ENCODE data around the gene IRF2. TPM values are rescaled to one million over a fixed set of nuclear protein-coding genes. Genes with fewer than 3 reads are reported as not detected.
A peak's percentile ranks its signal among the peaks of the same experiment; 100 is the strongest.

The IRF2 gene
- total RNA-seq, 2 donors from 2014 or later: 17.3 to 24.6 TPM

DNA sequence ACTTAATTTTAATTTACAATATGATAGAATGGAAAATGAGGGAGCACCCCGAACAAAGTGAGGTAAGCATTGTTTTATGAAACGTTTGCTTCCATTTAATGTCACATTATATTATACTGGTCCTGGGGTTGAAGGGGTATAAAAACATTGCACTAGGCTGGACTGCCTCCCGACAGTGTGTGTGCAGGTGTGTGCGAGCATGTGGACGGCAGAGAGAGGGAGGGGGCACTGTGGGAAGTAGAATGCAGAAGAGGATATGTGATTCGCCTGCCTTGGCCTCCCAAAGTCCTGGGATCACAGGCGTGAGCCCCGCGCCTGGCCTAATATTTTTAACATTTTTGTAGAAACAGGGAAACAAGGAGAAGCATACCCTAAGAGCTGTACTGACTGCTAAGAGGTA lies 36.0 kb downstream of the IRF2 start:
- peaks cover 2% of the 10 kb centered on the region for H3K4me1 ChIP-seq (ENCODE audit: control insufficient read depth, insufficient read depth, low read length)
- TF ChIP-seq, protein P1, sequence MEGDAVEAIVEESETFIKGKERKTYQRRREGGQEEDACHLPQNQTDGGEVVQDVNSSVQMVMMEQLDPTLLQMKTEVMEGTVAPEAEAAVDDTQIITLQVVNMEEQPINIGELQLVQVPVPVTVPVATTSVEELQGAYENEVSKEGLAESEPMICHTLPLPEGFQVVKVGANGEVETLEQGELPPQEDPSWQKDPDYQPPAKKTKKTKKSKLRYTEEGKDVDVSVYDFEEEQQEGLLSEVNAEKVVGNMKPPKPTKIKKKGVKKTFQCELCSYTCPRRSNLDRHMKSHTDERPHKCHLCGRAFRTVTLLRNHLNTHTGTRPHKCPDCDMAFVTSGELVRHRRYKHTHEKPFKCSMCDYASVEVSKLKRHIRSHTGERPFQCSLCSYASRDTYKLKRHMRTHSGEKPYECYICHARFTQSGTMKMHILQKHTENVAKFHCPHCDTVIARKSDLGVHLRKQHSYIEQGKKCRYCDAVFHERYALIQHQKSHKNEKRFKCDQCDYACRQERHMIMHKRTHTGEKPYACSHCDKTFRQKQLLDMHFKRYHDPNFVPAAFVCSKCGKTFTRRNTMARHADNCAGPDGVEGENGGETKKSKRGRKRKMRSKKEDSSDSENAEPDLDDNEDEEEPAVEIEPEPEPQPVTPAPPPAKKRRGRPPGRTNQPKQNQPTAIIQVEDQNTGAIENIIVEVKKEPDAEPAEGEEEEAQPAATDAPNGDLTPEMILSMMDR (conservative IDR thresholded peaks at IDR 0.05): no peak
- peak overlapping the region; percentile 36 for H3K27ac Mint-ChIP-seq

DNA sequence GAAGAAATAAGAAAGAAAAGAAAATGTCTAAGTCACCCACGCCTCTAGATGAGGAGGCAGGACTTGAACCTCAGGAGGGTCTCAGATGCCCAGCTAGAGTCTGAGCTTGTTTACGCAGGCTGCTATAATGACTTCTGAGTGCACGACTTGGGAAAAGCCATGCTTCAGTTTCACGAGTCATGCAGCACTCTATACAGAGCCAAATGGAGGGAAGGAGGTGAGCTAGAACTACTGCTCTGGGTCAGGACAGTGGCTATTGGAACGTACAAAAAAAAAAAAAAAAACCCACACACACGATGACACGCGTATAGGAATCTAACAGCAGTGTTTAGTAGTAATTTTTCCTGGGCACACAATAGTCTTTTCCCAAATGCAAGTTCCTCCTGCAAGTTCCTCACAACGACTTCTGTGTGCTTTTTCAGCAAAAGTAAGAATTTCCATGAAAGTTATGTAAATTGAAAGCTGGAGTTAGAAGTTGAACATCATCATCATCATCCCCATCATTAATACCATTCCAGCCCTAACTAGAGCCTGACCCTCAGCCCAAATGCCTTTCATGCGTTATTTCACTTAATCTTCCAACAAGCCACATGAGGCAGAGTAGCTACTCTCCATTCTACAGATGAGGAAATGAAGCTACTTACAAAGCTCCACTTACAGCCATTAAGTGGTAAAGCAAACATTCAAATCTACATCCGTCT lies 36.6 kb downstream of the IRF2 start:
- H3K27ac Mint-ChIP-seq: peak overlapping the region; percentile 79
- no peak overlapping the region for H3K4me3 Mint-ChIP-seq
- no peak for DNase-seq
- Histone ChIP-seq H3K9ac (ENCODE audit: extremely low read depth, low read length, poor library complexity, severe bottlenecking) (no peak overlapping the region), H3K4me1 (ENCODE audit: control insufficient read depth, insufficient read depth, low read length) (peaks cover 2% of the 10 kb centered on the region), H3K36me3 (ENCODE audit: control insufficient read depth, insufficient read depth, low read length) (no peaks in the 10 kb centered on the region), H3K9me3 (ENCODE audit: control insufficient read depth, low read length) (no peaks in the 10 kb centered on the region), H3K4me3 (ENCODE audit: low read length) (no peak overlapping the region), H3K27ac (ENCODE audit: low read depth, low read length) (no peak overlapping the region), H3K27me3 (ENCODE audit: control insufficient read depth, insufficient read depth, low read length, poor library complexity, severe bottlenecking) (no peaks in the 10 kb centered on the region)
- H3K9me3 Mint-ChIP-seq: no peaks in the 10 kb centered on the region
- WGBS, 2 experiments (ENCODE audit: insufficient coverage in 1 of 2, insufficient read length in 1 of 2): 77 to 89% methylated on average over 5 to 10 of the region's 11 CpGs
- TF ChIP-seq, protein P1 (conservative IDR thresholded peaks at IDR 0.05): no peak
- H3K27me3 Mint-ChIP-seq (ENCODE audit: insufficient read depth): no peaks in the 10 kb centered on the region
- no peaks in the 10 kb centered on the region for H3K36me3 Mint-ChIP-seq (ENCODE audit: low read depth)
- peaks cover 44% of the 10 kb centered on the region for H3K4me1 Mint-ChIP-seq

More for the DNA sequence above, 36.0 kb downstream of the IRF2 start:
- Histone ChIP-seq H3K27me3 (ENCODE audit: control insufficient read depth, insufficient read depth, low read length, poor library complexity, severe bottlenecking) (no peaks in the 10 kb centered on the region), H3K9ac (ENCODE audit: extremely low read depth, low read length, poor library complexity, severe bottlenecking) (no peak overlapping the region), H3K27ac (ENCODE audit: low read depth, low read length) (no peak overlapping the region), H3K9me3 (ENCODE audit: control insufficient read depth, low read length) (no peaks in the 10 kb centered on the region), H3K4me3 (ENCODE audit: low read length) (no peak overlapping the region), H3K36me3 (ENCODE audit: control insufficient read depth, insufficient read depth, low read length) (no peaks in the 10 kb centered on the region)
- Mint-ChIP-seq H3K4me1 (peaks cover 49% of the 10 kb centered on the region), H3K9me3 (no peaks in the 10 kb centered on the region), H3K36me3 (ENCODE audit: low read depth) (no peaks in the 10 kb centered on the region), H3K27me3 (ENCODE audit: insufficient read depth) (no peaks in the 10 kb centered on the region), H3K4me3 (no peak overlapping the region)
- WGBS, 2 experiments (ENCODE audit: insufficient coverage in 1 of 2, insufficient read length in 1 of 2): 91% methylated on average over 6 to 9 of the region's 9 CpGs
- DNase-seq: no peak

DNA sequence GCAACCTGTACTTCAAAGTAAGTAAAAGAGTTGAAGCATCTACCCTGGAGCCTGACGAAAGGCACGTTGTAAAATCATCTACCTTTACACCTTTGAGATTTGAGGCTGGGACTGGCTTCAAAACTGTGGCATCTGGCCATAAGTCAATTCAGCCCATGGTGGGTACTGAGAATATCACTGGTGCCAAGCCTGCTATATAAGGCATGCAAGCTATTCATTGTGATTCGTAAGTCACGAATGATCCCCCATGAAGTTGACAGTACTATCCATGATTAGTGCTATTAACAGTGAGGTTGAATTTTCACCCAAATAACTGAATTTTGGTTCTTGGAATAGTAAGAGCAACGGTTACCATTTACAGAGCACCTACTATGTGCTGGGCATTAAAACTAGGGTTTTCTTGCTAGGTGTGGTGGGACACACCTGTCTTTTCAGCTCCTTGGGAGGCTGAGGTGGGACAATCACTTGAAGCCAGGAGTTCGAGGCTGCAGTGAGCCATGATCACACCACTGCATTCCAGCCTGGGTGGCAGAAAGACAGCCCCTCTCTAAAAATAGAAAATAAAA lies 39.8 kb downstream of the IRF2 start:
- Histone ChIP-seq H3K9ac (ENCODE audit: extremely low read depth, low read length, poor library complexity, severe bottlenecking) (no peak overlapping the region), H3K27me3 (ENCODE audit: control insufficient read depth, insufficient read depth, low read length, poor library complexity, severe bottlenecking) (no peaks in the 10 kb centered on the region), H3K9me3 (ENCODE audit: control insufficient read depth, low read length) (no peaks in the 10 kb centered on the region), H3K36me3 (ENCODE audit: control insufficient read depth, insufficient read depth, low read length) (no peaks in the 10 kb centered on the region), H3K4me1 (ENCODE audit: control insufficient read depth, insufficient read depth, low read length) (no peaks in the 10 kb centered on the region), H3K4me3 (ENCODE audit: low read length) (no peak overlapping the region), H3K27ac (ENCODE audit: low read depth, low read length) (no peak overlapping the region)
- H3K4me1 Mint-ChIP-seq: peaks cover 28% of the 10 kb centered on the region
- TF ChIP-seq, protein P1 (conservative IDR thresholded peaks at IDR 0.05): no peak
- DNase-seq: no peak
- no peaks in the 10 kb centered on the region for H3K9me3 Mint-ChIP-seq
- peaks cover 1% of the 10 kb centered on the region for H3K36me3 Mint-ChIP-seq (ENCODE audit: low read depth)
- H3K4me3 Mint-ChIP-seq: no peak overlapping the region
- no peaks in the 10 kb centered on the region for H3K27me3 Mint-ChIP-seq (ENCODE audit: insufficient read depth)
- H3K27ac Mint-ChIP-seq: no peak overlapping the region
- WGBS, 2 experiments (ENCODE audit: insufficient coverage in 1 of 2, insufficient read length in 1 of 2): 80 to 81% methylated on average over 5 to 6 of the region's 6 CpGs

Data from endodermal cell (in vitro differentiated cells).